ENCODE data around the gene NOTCH2NLA.
"Not testable (repeated sequence)": the region's sequence is repeated elsewhere in the genome, so short reads cannot be mapped to it uniquely, and the experiment has no call there.

NOTCH2NLA gene

GRCh38 chr1:146228710-146229477 lies at the start of gene NOTCH2NLA:
Gene NOTCH2NLA, minus strand, starts transcription at chr1:146229021. Its CDS starts 39,684 bp downstream, at chr1:146189337.
- not testable (repeated sequence) for H3K4me1 Mint-ChIP-seq; H3K36me3 Mint-ChIP-seq (ENCODE audit: low read depth); H3K27me3 Mint-ChIP-seq (ENCODE audit: low read depth); H3K9me3 Mint-ChIP-seq
- peak within 1 kb of the TSS; percentile 80 to 84 (median 82) for H3K4me3 Mint-ChIP-seq
- H3K27ac Mint-ChIP-seq, result peak within 1 kb of the TSS in 1 of 3 experiments; percentile 63

- H3K9me3 Mint-ChIP-seq; H3K27me3 Mint-ChIP-seq (ENCODE audit: low read depth); H3K36me3 Mint-ChIP-seq (ENCODE audit: low read depth); H3K27ac Mint-ChIP-seq; H3K4me1 Mint-ChIP-seq; H3K4me3 Mint-ChIP-seq: not testable (repeated sequence)
These were observed 49.5 kb upstream of the NOTCH2NLA start for GRCh38 chr1:146278346-146278745.

- H3K4me1 Mint-ChIP-seq; H3K27me3 Mint-ChIP-seq (ENCODE audit: low read depth); H3K36me3 Mint-ChIP-seq (ENCODE audit: low read depth): not testable (repeated sequence)
These were observed 48.3 kb upstream of the NOTCH2NLA start for GRCh38 chr1:146277087-146277486.

GRCh38 chr1:146274083-146274482 lies 45.3 kb upstream of the NOTCH2NLA start:
- H3K27ac Mint-ChIP-seq; H3K4me3 Mint-ChIP-seq; H3K4me1 Mint-ChIP-seq; H3K9me3 Mint-ChIP-seq; H3K36me3 Mint-ChIP-seq (ENCODE audit: low read depth); H3K27me3 Mint-ChIP-seq (ENCODE audit: low read depth): not testable (repeated sequence)

More at GRCh38 chr1:146277087-146277486, 48.3 kb upstream of the NOTCH2NLA start:
- not testable (repeated sequence) for H3K4me3 Mint-ChIP-seq, H3K27ac Mint-ChIP-seq, H3K9me3 Mint-ChIP-seq

GRCh38 chr1:146273194-146273593 lies 44.4 kb upstream of the NOTCH2NLA start:
- H3K9me3 Mint-ChIP-seq; H3K4me3 Mint-ChIP-seq; H3K27ac Mint-ChIP-seq; H3K27me3 Mint-ChIP-seq (ENCODE audit: low read depth); H3K4me1 Mint-ChIP-seq; H3K36me3 Mint-ChIP-seq (ENCODE audit: low read depth): not testable (repeated sequence)

GRCh38 chr1:146272734-146273133 lies 43.9 kb upstream of the NOTCH2NLA start:
- H3K4me1 Mint-ChIP-seq; H3K27me3 Mint-ChIP-seq (ENCODE audit: low read depth); H3K36me3 Mint-ChIP-seq (ENCODE audit: low read depth); H3K27ac Mint-ChIP-seq; H3K4me3 Mint-ChIP-seq; H3K9me3 Mint-ChIP-seq: not testable (repeated sequence)

GRCh38 chr1:146271977-146272376 lies 43.2 kb upstream of the NOTCH2NLA start:
- H3K9me3 Mint-ChIP-seq; H3K4me3 Mint-ChIP-seq; H3K27me3 Mint-ChIP-seq (ENCODE audit: low read depth); H3K27ac Mint-ChIP-seq; H3K4me1 Mint-ChIP-seq; H3K36me3 Mint-ChIP-seq (ENCODE audit: low read depth): not testable (repeated sequence)

GRCh38 chr1:146270129-146270528 lies 41.3 kb upstream of the NOTCH2NLA start:
- not testable (repeated sequence) for H3K27me3 Mint-ChIP-seq (ENCODE audit: low read depth); H3K27ac Mint-ChIP-seq; H3K36me3 Mint-ChIP-seq (ENCODE audit: low read depth); H3K9me3 Mint-ChIP-seq; H3K4me1 Mint-ChIP-seq; H3K4me3 Mint-ChIP-seq

GRCh38 chr1:146266179-146266748 lies 37.4 kb upstream of the NOTCH2NLA start:
- H3K36me3 Mint-ChIP-seq (ENCODE audit: low read depth); H3K27me3 Mint-ChIP-seq (ENCODE audit: low read depth); H3K4me3 Mint-ChIP-seq; H3K27ac Mint-ChIP-seq; H3K9me3 Mint-ChIP-seq; H3K4me1 Mint-ChIP-seq: not testable (repeated sequence)

GRCh38 chr1:146264761-146265160 lies 35.9 kb upstream of the NOTCH2NLA start:
- not testable (repeated sequence) for H3K4me3 Mint-ChIP-seq; H3K9me3 Mint-ChIP-seq; H3K27ac Mint-ChIP-seq; H3K36me3 Mint-ChIP-seq (ENCODE audit: low read depth); H3K4me1 Mint-ChIP-seq; H3K27me3 Mint-ChIP-seq (ENCODE audit: low read depth)

GRCh38 chr1:146260006-146260730 lies 31.3 kb upstream of the NOTCH2NLA start:
- H3K4me1 Mint-ChIP-seq; H3K36me3 Mint-ChIP-seq (ENCODE audit: low read depth); H3K27ac Mint-ChIP-seq; H3K27me3 Mint-ChIP-seq (ENCODE audit: low read depth); H3K4me3 Mint-ChIP-seq; H3K9me3 Mint-ChIP-seq: not testable (repeated sequence)

GRCh38 chr1:146257992-146258552 lies 29.3 kb upstream of the NOTCH2NLA start:
- H3K4me1 Mint-ChIP-seq; H3K27me3 Mint-ChIP-seq (ENCODE audit: low read depth); H3K4me3 Mint-ChIP-seq; H3K36me3 Mint-ChIP-seq (ENCODE audit: low read depth); H3K27ac Mint-ChIP-seq; H3K9me3 Mint-ChIP-seq: not testable (repeated sequence)

- not testable (repeated sequence) for H3K4me3 Mint-ChIP-seq; H3K4me1 Mint-ChIP-seq; H3K27me3 Mint-ChIP-seq (ENCODE audit: low read depth); H3K36me3 Mint-ChIP-seq (ENCODE audit: low read depth); H3K27ac Mint-ChIP-seq; H3K9me3 Mint-ChIP-seq
These were observed 25.9 kb upstream of the NOTCH2NLA start for GRCh38 chr1:146254569-146255197.

GRCh38 chr1:146253249-146253855 lies 24.5 kb upstream of the NOTCH2NLA start:
- not testable (repeated sequence) for H3K27me3 Mint-ChIP-seq (ENCODE audit: low read depth); H3K4me1 Mint-ChIP-seq; H3K4me3 Mint-ChIP-seq; H3K36me3 Mint-ChIP-seq (ENCODE audit: low read depth); H3K27ac Mint-ChIP-seq; H3K9me3 Mint-ChIP-seq
